GM19239 (cell line): Measurements from ENCODE around the gene OR2S2.
"Not testable (repeated sequence)": the region's sequence is repeated elsewhere in the genome, so short reads cannot be mapped to it uniquely, and the experiment has no call there.

Source experiments
- DNase-seq: peaks from one replicate; pipeline ENCODE4 v3.0.0; 2011; ENCODE audit warnings: low spot score; ENCODE audit not compliant: insufficient read length
- FAIRE-seq: peaks from 2 replicates; lab custom pipeline; 2011; peaks lifted over from hg19 to GRCh38; lab: Jason Lieb, UNC

Gene OR2S2

DNA sequence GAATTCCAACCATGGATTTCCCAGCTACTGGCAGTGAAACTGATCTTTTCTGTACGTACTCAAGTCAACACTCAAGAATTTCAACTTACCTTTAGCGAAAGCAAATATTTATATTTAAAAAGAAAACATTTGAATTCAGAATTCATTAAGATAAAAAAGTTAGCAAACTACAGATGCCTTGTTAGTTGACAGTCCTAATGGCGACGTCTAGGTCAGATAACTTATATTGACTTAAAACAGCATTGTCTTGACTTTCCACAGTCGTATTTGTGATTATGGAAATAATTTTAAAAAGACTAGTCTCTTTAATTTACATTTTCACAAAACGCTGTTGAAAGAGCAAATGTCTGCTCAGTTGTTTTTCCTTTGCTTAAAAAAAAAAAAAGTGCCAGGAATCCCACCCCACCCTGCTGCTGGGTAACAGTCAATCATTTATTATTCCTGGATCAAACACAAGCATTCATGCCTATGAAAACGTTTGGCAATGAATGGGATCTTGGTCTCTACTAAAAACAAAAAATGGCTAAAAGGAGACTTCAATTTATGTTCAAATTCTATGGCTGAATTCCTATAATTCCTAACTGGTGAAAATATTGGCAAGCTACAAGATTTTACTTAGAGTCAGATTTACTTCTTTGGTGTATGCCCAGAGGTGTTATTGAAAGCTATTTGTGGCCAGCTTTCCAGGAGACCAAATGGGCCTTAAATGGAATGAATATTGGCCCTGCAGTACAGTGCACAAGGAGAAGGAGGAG, 22.0 kb downstream of the OR2S2 start:
- FAIRE-seq (no peak), DNase-seq (no peak)

DNA sequence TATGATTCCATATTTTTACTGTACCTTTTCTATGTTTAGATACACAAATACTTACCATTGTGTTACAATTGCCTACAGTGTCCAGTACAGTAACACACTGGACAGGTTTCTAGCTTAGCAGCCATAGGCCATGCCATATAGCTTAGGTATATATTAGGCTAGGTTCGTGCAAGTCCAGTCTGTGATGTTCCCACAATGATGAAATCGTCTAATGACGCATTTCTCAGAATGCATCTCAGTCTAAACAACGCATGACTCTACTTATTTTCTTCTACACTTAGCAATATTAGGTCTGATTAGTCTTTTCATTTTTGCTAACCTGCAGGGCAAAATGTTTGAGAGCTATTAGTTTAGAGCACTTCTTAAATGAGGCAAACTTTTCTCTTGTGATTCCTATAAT, 22.7 kb downstream of the OR2S2 start:
- FAIRE-seq: no peak
- no peak for DNase-seq

DNA sequence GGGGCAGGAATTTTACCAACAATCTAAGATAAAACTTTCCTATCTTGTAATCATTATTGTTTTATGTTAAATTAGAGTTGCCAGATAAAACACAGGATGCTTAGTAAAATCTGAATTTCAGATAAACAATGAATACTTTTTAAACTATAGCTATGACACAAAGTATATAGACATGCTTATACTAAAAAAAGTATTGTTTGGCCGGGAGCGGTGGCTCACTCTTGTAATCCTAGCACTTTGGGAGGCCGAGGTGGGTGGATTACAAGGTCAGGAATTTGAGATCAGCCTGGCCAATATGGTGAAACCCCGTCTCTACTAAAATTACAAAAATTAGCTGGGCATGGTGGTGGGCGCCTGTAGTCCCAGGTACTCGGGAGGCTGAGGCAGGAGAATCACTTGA, 23.9 kb downstream of the OR2S2 start:
- not testable (repeated sequence) for DNase-seq, FAIRE-seq

DNA sequence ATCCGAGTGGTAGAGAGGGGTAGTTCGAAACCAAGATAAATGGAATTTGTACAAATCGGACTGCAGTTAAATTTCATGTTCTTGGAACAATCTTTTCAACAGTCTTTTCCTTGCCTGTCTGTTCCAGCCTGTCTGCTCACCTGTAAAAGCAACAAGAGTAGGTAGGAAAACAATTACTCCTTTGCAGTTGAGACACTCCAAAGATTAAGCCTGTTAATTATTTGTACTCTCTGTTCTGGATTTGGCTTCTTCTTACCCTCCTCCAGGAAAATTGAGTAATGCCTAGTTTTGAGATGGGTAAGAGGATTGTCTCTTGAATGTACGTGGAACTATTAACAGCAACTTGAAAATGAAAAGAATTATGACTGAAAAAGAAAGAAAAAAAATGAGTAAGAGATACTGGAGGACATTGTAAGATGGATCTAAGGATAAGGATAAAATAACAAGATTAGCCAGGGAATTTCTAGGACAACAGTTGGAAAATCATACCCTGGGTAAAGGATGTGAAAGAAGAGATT, 24.3 kb downstream of the OR2S2 start:
- FAIRE-seq: no peak
- DNase-seq: no peak

DNA sequence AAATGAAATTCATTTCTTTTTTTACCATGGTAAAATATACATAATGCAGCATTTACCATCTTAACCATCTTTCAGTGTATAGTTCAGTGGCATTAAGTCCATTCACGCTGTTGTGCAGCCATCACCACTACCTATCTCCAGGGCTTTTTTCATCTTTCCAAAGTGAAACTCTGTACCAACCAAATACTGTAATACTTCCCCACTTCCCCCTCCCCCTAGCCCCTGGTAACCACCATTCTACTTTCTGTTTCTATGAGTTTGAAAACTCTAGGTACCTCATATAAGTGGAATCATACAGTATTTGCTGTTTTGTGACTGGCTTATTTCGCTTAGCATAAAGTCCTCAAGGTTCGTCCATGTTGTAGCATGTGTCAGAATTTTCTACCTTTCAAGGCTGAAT, 25.2 kb downstream of the OR2S2 start:
- DNase-seq: no peak
- FAIRE-seq: no peak

DNA sequence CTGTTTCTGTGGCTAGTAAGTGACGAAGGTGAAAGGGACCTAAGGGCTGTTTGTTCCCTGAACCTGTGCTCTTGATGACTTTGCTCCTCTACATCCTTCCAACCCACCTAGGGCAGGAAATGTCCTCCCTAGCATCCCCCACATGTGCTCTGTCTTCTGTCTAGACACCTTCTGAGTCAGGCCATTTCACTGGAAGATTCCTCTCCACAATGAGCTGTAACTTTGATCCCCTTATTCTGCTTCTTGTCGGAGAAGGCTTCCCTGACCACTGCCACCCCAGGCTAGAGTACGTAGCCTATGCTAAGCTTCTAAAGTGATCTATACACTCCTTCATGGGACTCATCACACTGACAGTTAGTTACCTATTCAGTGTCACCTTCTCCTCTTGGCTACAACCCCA, 27.0 kb downstream of the OR2S2 start:
- FAIRE-seq: no peak

DNA sequence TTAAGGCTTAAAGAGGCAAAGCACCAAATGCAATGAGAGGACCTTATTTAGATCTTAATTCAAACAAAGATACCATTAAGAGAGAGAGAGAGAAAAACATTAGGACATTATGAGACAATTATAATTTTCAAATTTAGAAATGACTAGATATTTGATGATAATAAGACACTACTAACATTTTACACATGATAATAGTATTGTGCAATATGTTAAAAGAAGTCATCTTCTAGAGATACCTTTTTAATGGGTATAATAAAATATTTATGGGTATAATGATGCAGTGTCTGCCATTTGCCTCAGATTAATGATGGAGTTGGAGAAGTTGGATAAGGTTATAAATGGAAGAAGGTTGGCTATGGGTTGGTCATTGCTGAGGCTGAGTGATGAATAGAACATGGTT, 27.4 kb downstream of the OR2S2 start:
- FAIRE-seq (no peak), DNase-seq (no peak)

More for the DNA sequence above, 27.0 kb downstream of the OR2S2 start:
- no peak for DNase-seq

DNA sequence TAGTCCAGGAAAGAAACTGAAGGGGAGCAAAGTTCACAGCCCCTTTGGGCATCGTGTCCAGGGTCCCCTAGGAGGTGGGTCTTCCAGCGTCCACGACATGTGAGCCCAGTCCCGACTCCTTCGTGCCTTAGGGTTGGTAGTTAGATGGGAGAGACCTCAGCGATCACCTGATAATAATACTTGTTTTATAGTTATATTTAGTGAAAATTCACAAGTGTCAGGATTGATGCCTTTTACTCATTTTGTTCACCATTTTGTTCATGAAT, 28.6 kb downstream of the OR2S2 start:
- FAIRE-seq (no peak), DNase-seq (no peak)

DNA sequence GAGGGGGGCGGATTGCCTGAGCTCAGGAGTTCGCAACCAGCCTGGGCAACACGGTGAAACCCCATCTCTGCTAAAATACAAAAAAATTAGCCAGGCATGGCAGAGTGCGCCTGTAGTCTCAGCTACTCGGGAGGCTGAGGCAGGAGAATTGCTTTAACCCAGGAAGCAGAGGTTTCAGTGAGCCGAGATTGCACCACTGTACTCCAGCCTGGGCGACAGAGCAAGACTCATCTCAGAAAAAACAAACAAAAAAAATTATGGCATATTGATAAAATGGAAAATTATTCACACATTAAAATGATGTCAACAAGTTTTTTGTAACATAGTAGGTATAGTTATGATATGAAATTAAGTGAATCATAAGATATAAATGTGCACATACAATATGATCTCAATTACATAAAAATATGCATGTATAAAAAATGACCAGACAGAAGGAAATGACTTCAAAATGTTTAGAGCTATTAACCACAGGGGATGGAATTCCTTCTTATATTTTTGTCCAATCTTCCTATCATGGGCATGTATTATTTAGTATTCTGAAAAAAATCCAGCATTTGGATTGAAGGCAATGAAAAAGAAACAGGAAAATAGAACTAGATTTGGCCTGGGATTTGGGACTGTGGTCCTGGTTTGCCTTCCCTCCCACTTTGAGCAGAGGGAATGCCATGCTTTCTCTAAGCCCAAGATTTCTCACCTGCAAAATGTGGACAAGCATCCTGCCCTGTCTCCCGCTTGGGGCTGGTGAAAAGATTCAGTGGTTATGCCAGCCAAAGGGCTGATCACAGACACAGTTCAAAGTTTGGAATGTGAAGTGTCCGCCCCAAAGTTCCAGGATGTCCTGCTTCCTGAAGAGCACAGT, 29.1 kb downstream of the OR2S2 start:
- no peak for FAIRE-seq
- no peak for DNase-seq

DNA sequence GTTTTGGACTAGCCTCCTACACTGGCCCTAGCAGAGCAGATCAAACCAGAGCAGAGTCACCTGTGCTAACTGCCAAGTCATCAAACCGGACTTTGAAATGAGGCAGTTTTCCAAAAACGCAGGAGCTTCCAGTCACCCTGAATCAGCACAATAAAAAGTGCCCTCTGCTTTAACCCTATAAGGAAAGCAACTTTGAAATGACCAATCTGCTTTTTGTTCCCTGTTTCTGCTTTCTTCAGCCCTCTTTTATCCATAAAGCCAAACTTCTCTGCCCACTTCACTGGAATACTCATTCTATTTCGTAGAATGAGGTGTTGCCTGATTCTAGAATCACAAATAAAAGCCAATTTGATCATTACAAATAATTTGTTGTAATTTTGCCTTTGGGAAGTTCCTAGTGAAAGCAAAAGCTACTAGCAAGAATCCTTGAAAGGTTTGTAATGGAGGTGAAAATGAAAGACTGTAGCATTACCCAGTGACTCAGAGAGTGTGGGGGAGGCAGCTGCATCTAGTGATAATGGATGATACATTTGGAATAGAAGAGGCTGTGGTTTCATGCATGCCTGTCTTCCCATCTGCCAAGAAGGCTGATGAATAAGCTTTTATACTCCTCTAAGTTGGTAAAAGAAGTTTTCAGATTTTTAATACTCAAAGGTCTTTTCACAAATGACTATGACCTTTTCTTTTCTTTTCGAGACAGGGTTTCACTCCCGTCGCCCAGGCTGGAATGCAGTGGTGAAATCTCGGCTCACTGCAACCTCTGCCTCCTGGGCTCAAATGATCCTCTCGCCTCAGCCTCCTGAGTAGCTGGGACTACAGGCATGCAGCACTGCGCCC, 33.8 kb downstream of the OR2S2 start:
- no peak for FAIRE-seq
- no peak for DNase-seq

DNA sequence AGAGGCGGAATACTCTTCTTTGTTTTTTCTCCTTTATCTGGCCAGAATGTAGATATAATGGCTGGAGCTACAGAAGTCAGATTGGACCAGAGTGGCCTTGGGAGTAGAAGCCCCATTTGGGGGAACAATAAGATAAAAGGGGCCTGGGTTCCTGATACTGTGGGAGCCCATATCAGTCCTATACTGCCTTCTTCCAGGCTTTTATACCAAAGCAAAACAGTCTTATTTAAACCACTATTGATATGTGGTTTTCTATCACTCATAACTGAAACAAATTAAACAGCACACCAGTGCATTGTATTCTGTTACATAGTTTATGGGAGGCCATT, 34.4 kb downstream of the OR2S2 start:
- DNase-seq (no peak), FAIRE-seq (no peak)

DNA sequence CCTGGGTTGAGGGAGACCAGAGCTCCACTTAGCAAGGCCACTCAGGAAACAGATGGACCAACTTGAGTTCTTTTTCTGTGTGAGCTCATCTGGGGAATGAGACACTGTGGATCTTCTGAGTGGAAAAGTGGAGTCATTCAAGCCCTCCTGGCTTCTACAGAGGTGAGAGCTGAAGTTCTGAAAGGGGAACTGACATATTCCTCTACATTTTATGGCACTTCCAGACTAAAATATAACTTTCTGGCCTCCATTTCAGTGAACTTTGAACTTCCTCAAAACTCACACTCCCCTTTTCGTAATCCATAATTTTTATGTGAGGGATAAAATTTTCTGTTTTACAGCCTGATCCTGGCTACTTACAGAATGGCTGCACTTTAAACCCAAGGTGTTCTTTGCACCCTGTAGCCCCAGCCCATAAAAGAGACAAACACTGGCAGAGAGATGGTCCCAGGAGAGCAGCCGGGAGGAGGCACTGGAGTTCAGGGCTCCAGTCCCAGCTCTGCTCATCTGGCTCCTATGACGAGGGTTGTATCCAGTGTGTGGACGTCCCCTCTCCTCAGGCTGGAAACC, 37.8 kb downstream of the OR2S2 start:
- DNase-seq (no peak), FAIRE-seq (no peak)

DNA sequence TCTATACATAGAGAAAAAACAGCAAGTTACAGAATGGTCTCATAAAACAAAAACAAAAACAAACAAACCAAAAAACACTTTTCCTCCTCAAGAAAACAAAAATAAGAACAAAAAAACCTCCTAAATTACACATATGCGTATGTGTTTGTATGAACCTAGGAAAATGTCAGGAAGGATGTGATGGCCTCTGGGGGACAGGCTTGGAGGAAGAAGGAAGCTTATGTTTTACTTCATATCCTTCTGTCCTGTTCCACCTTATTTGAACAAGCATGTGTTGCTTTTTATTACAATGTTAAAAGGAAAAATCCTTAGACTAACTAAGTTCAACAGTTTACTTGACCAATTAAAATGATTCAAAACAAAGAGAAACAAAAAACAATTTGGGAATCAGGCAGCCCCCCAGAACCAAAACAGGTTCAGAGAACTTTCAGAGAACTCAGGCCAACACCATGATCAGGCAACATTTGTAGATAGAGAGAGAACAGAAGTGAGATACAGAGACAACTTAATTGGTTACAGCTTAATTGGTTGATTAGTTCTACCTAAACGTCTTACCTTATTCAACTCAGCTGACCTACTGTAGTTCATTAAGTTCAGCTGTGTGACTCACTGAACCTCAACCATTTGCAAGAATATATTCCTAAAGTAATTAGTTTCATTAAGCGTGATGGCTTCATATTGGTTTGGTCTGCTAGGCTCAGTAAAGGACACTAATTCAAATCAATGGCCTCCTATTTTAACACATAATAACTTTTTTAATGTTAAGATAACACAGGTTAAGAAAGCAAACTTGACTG, 38.5 kb downstream of the OR2S2 start:
- DNase-seq: no peak
- FAIRE-seq: no peak

DNA sequence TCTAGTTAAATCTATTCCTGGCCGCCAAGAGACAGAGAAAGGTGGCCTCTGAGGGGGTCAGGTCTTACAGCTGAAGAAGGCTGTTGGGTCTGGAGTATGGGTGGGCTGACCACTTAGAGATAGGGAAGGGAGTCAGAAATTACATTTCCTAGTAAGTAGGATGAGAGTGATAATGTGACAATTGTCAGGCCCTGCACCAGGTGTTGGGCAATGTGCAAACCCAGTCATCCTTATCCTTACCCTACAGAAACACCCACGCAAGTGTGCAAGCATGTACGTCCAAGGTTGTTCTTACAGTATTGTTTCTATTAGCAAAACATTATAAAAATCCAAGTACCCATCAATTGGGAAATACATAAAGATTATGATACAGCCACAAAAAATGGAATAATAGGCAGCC, 39.2 kb downstream of the OR2S2 start:
- DNase-seq: no peak
- FAIRE-seq: no peak

DNA sequence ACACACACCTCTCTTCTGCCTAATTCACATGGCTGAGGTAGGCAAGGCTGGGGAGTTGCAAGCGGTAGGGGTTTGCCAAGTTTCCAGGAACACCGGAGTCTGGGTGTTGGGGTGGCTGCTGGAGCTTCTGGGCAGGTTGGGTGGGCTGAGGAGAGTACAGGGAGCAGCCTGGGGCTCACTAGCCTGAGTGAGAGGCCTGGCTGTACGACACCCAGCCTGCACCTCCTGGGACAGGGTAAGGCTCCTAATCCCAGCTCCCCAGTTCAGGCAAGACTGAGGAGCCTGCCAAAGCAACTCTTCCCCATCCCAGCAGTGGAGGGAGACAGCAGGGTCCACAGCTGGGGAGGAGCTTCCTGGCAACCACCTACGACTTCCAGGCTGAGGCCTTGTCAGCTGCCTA, 40.7 kb downstream of the OR2S2 start:
- FAIRE-seq (no peak), DNase-seq (no peak)

DNA sequence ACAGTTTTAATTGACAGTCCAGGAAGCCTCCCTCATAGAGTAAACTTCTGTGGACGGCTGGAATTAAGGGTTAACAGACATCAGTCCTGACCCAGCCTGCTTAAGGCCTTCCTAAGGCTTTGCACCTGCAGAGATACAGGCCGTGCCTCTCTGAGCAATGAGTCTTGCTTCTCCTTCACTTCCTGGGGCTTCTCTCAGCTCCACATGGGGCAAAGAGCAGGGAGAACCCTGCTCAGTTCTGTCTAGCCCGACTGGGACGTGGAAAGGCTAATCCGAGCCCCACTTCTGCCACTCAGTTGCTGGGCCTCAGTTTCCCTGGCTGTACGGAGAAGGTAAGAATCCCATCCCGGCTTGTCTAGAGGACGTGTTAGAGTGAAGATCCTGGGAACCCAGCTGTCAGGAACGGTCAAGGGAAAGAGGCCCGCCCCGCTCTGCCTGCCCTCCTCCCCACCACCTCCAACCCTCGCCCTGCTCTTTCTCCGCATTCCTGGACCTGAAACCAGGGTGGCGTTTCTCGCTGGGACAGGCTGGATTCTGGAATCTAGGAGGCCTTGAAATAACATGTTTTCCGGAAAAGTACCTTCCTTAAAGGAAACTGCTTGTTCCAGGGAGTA, 42.2 kb downstream of the OR2S2 start:
- FAIRE-seq (no peak), DNase-seq (no peak)

DNA sequence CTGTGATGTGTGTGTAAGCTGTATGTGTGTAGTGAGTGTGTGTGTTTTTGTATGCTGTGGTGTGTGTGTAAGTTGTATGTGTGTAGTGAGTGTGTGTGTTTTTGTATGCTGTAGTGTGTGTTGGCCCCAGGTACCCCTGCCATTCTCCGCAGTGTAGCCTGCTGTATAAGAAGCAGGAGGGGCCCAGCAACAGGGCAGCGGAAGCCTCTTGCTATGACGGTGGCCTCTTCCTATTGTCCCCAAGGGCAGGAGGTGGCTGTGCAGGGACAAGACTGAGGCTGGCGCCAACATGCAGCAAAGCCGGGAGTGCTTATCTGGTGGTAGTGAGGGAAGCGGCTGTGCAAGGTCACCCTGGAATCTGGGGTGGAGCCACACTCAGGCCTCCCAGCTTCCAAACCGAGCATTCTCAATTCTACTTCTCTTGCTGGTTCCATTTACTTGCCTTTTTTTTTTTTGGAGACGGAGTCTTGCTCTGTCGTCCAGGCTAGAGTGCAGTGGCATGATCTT, 43.6 kb downstream of the OR2S2 start:
- FAIRE-seq (peak; percentile 66), DNase-seq (no peak)

DNA sequence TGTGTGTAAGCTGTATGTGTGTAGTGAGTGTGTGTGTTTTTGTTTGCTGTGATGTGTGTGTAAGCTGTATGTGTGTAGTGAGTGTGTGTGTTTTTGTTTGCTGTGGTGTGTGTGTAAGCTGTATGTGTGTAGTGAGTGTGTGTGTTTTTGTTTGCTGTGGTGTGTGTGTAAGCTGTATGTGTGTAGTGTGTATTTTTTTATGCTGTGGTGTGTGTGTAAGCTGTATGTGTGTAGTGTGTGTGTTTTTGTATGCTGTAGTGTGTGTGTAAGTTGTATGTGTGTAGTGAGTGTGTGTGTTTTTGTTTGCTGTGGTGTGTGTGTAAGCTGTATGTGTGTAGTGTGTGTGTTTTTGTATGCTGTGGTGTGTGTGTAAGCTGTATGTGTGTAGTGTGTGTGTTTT, 44.5 kb downstream of the OR2S2 start:
- not testable (repeated sequence) for FAIRE-seq, DNase-seq

DNA sequence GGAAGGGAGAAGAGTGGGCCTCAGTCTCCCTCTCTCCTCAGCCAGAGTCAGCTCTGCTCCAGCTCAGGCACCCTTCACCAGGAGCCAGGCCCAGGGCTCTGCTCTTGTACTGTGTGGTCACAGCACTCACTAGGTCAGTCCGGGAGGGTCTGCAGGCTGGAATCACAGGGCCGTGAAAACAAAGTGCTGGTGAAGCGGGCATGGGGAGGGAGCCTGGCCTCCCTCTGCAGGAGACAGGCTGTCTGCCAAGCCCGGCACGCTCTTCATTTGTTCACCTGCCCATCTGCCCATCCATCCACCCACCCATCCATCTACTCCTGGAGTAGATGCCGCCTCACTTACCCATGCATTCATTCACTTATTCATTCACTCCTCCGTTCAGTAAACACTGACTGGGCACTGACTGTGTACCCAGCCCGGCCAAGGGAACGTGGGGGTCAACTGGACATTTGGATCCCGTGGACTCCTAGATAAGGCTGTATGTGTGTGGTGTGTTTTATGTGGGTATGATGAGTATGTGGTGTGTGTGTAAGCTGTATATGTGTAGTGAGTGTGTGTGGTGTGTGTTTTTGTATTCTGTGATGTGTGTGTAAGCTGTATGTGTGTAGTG, 45.1 kb downstream of the OR2S2 start:
- no peak for DNase-seq
- FAIRE-seq: no peak
